ENCODE measurements around the gene CACNA1B. TPM values are rescaled to one million over a fixed set of nuclear protein-coding genes. Genes with fewer than 3 reads are reported as not detected.

CACNA1B gene
- total RNA-seq, 1 donor from 2014 or later = 0.13 TPM

DNA sequence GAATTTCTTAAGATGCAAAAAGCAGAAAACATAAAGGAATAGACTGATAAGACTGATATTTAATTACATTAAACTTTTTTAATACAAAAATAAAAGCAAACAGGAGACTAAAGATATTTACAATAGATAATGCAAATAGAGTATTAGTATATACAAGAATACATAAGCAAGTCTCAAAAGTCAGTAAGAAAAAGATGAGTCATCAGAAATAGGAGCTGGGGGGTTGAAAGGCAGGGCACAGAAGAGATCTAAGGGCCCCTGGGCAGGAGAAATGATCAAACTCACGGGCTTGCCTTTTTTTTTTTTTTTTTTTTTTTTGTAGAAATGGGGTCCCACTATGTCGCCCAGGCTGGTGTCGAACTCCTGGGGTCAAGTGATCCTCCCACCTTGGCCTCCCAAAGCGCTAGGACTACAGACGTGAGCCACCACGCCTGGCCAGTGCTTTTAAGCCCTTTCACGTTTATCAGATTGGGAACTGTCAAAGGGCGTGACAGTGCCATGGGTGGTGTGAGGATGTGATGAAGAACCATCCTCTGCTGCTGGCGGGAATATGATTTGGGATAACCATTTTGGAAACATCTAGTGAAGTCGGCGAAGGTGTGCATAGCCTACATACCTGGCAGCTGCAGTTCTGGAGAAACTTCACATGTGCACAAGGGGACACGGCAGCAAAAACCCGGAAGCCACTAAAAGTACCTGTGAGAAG lies 126.1 kb downstream of the CACNA1B start:
- Mint-ChIP-seq H3K4me1 (ENCODE audit: unreplicated experiment) (no peaks in the 10 kb centered on the region), H3K36me3 (ENCODE audit: unreplicated experiment) (no peaks in the 10 kb centered on the region), H3K9me3 (ENCODE audit: unreplicated experiment) (no peaks in the 10 kb centered on the region), H3K4me3 (ENCODE audit: unreplicated experiment) (no peak overlapping the region), H3K27ac (ENCODE audit: unreplicated experiment) (no peak overlapping the region), H3K27me3 (ENCODE audit: unreplicated experiment) (peaks cover 4% of the 10 kb centered on the region)
- DNase-seq (ENCODE audit: extremely low spot score, unreplicated experiment) = no peak
- TF ChIP-seq, protein P1, sequence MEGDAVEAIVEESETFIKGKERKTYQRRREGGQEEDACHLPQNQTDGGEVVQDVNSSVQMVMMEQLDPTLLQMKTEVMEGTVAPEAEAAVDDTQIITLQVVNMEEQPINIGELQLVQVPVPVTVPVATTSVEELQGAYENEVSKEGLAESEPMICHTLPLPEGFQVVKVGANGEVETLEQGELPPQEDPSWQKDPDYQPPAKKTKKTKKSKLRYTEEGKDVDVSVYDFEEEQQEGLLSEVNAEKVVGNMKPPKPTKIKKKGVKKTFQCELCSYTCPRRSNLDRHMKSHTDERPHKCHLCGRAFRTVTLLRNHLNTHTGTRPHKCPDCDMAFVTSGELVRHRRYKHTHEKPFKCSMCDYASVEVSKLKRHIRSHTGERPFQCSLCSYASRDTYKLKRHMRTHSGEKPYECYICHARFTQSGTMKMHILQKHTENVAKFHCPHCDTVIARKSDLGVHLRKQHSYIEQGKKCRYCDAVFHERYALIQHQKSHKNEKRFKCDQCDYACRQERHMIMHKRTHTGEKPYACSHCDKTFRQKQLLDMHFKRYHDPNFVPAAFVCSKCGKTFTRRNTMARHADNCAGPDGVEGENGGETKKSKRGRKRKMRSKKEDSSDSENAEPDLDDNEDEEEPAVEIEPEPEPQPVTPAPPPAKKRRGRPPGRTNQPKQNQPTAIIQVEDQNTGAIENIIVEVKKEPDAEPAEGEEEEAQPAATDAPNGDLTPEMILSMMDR (IDR thresholded peaks at IDR 0.05) = no peak

DNA sequence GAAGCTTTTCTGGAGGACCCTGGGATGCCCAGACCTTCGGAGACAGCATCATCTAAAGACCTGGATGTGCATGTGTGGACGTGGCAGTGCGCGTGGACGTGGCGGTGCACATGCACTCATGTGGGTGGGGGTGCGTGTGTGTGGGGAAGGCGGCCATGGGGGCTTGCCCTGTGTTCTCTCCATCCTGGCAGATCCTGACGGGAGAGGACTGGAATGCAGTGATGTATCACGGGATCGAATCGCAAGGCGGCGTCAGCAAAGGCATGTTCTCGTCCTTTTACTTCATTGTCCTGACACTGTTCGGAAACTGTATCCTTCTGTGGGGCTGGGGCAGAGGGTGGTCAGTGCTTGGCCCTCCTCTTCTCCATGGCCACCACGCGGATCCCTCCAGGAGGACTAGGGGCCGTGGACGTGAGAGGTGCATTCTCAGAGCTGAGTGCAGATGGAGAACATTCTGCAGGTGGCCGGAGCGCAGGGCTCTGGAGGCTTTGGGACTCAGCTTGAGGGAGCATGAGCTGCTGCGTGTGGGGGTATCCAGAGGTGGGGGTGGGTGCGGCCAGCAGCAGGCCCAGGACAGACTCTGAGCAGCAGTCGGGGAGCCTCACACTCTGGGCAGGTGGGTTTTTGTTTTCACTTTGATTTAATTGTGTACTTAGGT lies 129.1 kb downstream of the CACNA1B start:
- H3K9me3 Mint-ChIP-seq (ENCODE audit: unreplicated experiment) = no peaks in the 10 kb centered on the region
- DNase-seq (ENCODE audit: extremely low spot score, unreplicated experiment) = no peak
- no peak overlapping the region for H3K4me3 Mint-ChIP-seq (ENCODE audit: unreplicated experiment)
- H3K36me3 Mint-ChIP-seq (ENCODE audit: unreplicated experiment) = no peaks in the 10 kb centered on the region
- TF ChIP-seq, protein P1 (IDR thresholded peaks at IDR 0.05) = no peak
- no peak overlapping the region for H3K27ac Mint-ChIP-seq (ENCODE audit: unreplicated experiment)
- no peaks in the 10 kb centered on the region for H3K27me3 Mint-ChIP-seq (ENCODE audit: unreplicated experiment)
- no peaks in the 10 kb centered on the region for H3K4me1 Mint-ChIP-seq (ENCODE audit: unreplicated experiment)

DNA sequence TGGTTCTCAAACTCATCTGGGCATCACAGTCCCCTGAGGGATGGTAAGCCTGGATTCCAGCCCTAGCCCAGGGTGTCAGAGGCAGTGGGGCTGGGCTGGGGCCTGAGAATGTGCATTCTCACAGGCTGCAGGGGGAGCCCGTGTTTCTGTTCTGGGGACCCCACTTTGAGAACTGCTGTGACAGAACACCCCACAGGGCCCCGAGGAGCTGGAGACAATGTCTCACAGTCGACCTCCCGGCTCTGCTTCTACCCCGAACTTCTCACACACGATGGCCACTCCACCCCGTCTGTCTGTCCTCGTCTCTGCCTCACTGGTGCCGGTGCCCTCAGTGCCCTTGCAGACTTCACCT lies 130.0 kb downstream of the CACNA1B start:
- DNase-seq (ENCODE audit: extremely low spot score, unreplicated experiment) = no peak
- no peak overlapping the region for H3K4me3 Mint-ChIP-seq (ENCODE audit: unreplicated experiment)
- no peak overlapping the region for H3K27ac Mint-ChIP-seq (ENCODE audit: unreplicated experiment)
- H3K27me3 Mint-ChIP-seq (ENCODE audit: unreplicated experiment) = no peaks in the 10 kb centered on the region
- H3K4me1 Mint-ChIP-seq (ENCODE audit: unreplicated experiment) = no peaks in the 10 kb centered on the region
- H3K9me3 Mint-ChIP-seq (ENCODE audit: unreplicated experiment) = no peaks in the 10 kb centered on the region
- TF ChIP-seq, protein P1 (IDR thresholded peaks at IDR 0.05) = no peak
- H3K36me3 Mint-ChIP-seq (ENCODE audit: unreplicated experiment) = no peaks in the 10 kb centered on the region

DNA sequence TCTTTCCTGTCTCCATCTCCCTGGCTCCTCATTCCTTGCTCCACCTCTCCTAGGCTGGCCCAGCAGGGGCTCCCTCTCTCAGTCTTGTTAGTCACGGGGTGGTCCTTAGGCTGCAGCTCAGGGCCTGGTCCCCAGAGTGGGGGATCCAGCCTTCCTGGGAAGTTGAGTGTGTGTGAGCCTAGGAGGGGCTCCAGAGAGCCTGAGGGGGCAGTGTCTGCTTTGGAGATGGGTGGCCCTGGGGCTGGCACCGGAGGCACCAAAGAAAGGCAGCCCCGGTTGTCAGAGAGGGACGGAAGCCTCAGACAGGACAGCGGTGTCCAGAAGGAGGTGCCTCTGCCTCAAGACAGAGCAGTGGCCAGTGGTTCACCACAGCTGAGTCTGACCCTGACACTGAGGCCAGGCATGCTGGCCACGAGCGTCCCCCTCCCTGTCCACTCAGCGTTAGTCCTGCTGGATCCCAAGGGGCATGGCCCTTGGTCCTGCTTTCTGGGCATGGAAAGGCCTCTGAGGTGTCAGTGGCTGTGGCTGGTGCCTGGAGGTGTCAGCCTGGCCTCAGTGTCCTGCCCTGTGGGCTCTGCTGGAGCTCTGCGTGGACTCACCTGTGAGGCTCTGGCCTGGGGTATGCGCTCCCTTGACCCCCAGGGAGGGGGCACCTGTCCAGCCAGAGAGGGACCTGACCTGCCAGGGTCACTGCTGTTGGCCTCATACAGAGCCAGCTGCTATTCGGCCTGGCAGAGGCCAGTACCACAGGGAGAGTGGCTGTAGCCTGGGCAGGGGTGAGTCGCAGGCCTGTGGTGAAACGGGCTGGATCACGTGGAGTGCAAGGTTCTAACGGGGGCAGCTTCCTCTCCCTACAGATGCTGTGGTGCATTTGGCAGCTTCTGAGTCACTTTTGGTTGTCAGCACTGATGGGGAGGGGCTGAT lies 130.6 kb downstream of the CACNA1B start:
- Mint-ChIP-seq H3K4me1 (ENCODE audit: unreplicated experiment) (no peaks in the 10 kb centered on the region), H3K36me3 (ENCODE audit: unreplicated experiment) (no peaks in the 10 kb centered on the region), H3K27ac (ENCODE audit: unreplicated experiment) (no peak overlapping the region), H3K9me3 (ENCODE audit: unreplicated experiment) (no peaks in the 10 kb centered on the region), H3K4me3 (ENCODE audit: unreplicated experiment) (no peak overlapping the region), H3K27me3 (ENCODE audit: unreplicated experiment) (no peaks in the 10 kb centered on the region)
- DNase-seq (ENCODE audit: extremely low spot score, unreplicated experiment) = no peak
- TF ChIP-seq, protein P1 (IDR thresholded peaks at IDR 0.05) = no peak

All from osteocyte (in vitro differentiated cells).